ENCODE measurements around the gene VCL.
A peak's percentile ranks its signal among the peaks of the same experiment; 100 is the strongest.
"Not testable (repeated sequence)": the region's sequence is repeated elsewhere in the genome, so short reads cannot be mapped to it uniquely, and the experiment has no call there.

The VCL gene

GRCh38 chr10:73997787-73998622 lies at the start of gene VCL:
VCL (plus strand) TSS chr10:73998116; CDS start chr10:73998208, 92 bp downstream.
- peak; percentile 81 for DNase-seq (ENCODE audit: low read depth)

GRCh38 chr10:73948947-73949633 lies 48.8 kb upstream of the VCL start:
- DNase-seq (ENCODE audit: low read depth) = no peak

- DNase-seq (ENCODE audit: low read depth) = no peak
Measured at GRCh38 chr10:73950155-73950948, 47.6 kb upstream of the VCL start.

- no peak for DNase-seq (ENCODE audit: low read depth)
Measured at GRCh38 chr10:73953665-73954064, 44.3 kb upstream of the VCL start.

- DNase-seq (ENCODE audit: low read depth) = no peak
Measured at GRCh38 chr10:73954737-73955136, 43.2 kb upstream of the VCL start.

GRCh38 chr10:73955719-73956118 lies 42.2 kb upstream of the VCL start:
- DNase-seq (ENCODE audit: low read depth) = no peak

- no peak for DNase-seq (ENCODE audit: low read depth)
Measured at GRCh38 chr10:73956476-73957359, 41.2 kb upstream of the VCL start.

GRCh38 chr10:73959484-73960243 lies 38.3 kb upstream of the VCL start:
- DNase-seq (ENCODE audit: low read depth) = no peak

- no peak for DNase-seq (ENCODE audit: low read depth)
Measured at GRCh38 chr10:73962386-73962785, 35.5 kb upstream of the VCL start.

- DNase-seq (ENCODE audit: low read depth) = not testable (repeated sequence)
Measured at GRCh38 chr10:73963533-73963932, 34.4 kb upstream of the VCL start.

GRCh38 chr10:73964743-73965142 lies 33.2 kb upstream of the VCL start:
- no peak for DNase-seq (ENCODE audit: low read depth)

- DNase-seq (ENCODE audit: low read depth) = not testable (repeated sequence)
Measured at GRCh38 chr10:73965267-73965889, 32.5 kb upstream of the VCL start.

- DNase-seq (ENCODE audit: low read depth) = peak; percentile 96
Measured at GRCh38 chr10:73965890-73966768, 31.8 kb upstream of the VCL start.

GRCh38 chr10:73967022-73967429 lies 30.9 kb upstream of the VCL start:
- DNase-seq (ENCODE audit: low read depth) = no peak

- no peak for DNase-seq (ENCODE audit: low read depth)
Measured at GRCh38 chr10:73967544-73967943, 30.4 kb upstream of the VCL start.

- DNase-seq (ENCODE audit: low read depth) = no peak
Measured at GRCh38 chr10:73968098-73968521, 29.8 kb upstream of the VCL start.

- no peak for DNase-seq (ENCODE audit: low read depth)
Measured at GRCh38 chr10:73969224-73969841, 28.6 kb upstream of the VCL start.

GRCh38 chr10:73970845-73971244 lies 27.1 kb upstream of the VCL start:
- DNase-seq (ENCODE audit: low read depth) = no peak

All from non-pigmented ciliary epithelial cell (primary cell).